ENCODE measurements around the gene LRRC4C. TPM values are rescaled to one million over a fixed set of nuclear protein-coding genes. Genes with fewer than 3 reads are reported as not detected.

LRRC4C gene
- total RNA-seq, 1 experiment from 2014 or later, result 0.13 TPM

GRCh38 chr11:41254966-41255365 lies 204.5 kb downstream of the LRRC4C start:
- H2AFZ ChIP-seq (ENCODE audit: low read length), result no peak overlapping the region
- H3K79me2 ChIP-seq (ENCODE audit: insufficient read depth, low read length), result no peaks in the 10 kb centered on the region
- no peak overlapping the region for H3K18ac ChIP-seq (ENCODE audit: insufficient read length, low read depth, low read length)
- Mint-ChIP-seq H3K27me3 (ENCODE audit: low read depth) (no peaks in the 10 kb centered on the region), H3K9me3 (peaks cover 0 to 2% of the 10 kb centered on the region in 2 experiments; a peak in 2 of 5 replicates), H3K36me3 (ENCODE audit: insufficient read depth in 1 of 3, low read depth in 3 of 3) (no peaks in the 10 kb centered on the region), H3K4me1 (no peaks in the 10 kb centered on the region), H3K4me3 (no peak overlapping the region), H3K27ac (no peak overlapping the region)
- no peak overlapping the region for H3K23ac ChIP-seq (ENCODE audit: insufficient read length, low read depth, low read length)
- H2AK5ac ChIP-seq (ENCODE audit: insufficient read length, low read length), result no peak overlapping the region
- no peak overlapping the region for H3K27ac ChIP-seq (ENCODE audit: insufficient read length, low read depth, low read length)
- H2BK5ac ChIP-seq (ENCODE audit: insufficient read length, low read length), result no peak overlapping the region
- WGBS (ENCODE audit: extremely low coverage, insufficient read length, low lambda C conversion rate), result no CpG with 5 or more reads among the region's 2 CpGs
- no peak overlapping the region for H3K4me2 ChIP-seq (ENCODE audit: insufficient read depth, insufficient read length, low read length)
- H3K56ac ChIP-seq (ENCODE audit: insufficient read length, low read depth, low read length), result no peak overlapping the region
- no peak for TF ChIP-seq CTCF (conservative IDR thresholded peaks at IDR 0.05)
- DNase-seq, result no peak
- H3K9me3 ChIP-seq (ENCODE audit: control insufficient read depth, low read depth, low read length), result no peaks in the 10 kb centered on the region
- no peak overlapping the region for H2BK12ac ChIP-seq (ENCODE audit: insufficient read length, low read depth, low read length)
- no peaks in the 10 kb centered on the region for H3K79me1 ChIP-seq (ENCODE audit: insufficient read depth, low read depth, low read length, poor library complexity, severe bottlenecking)
- H3K27me3 ChIP-seq (ENCODE audit: insufficient read depth, low read length), result no peaks in the 10 kb centered on the region
- H3K4ac ChIP-seq (ENCODE audit: low read depth, low read length), result no peak overlapping the region
- H2BK20ac ChIP-seq (ENCODE audit: low read depth, low read length, poor library complexity, severe bottlenecking), result no peak overlapping the region
- H3K23me2 ChIP-seq (ENCODE audit: insufficient read length, low read depth, low read length, poor library complexity, severe bottlenecking), result no peaks in the 10 kb centered on the region
- no peak overlapping the region for H3K9ac ChIP-seq (ENCODE audit: extremely low read depth, insufficient read length, low read length)
- no peak overlapping the region for H3K14ac ChIP-seq (ENCODE audit: insufficient read depth, low read length)
- no peak overlapping the region for H4K91ac ChIP-seq (ENCODE audit: insufficient read length, low read depth, low read length)
- no peak overlapping the region for H2BK15ac ChIP-seq (ENCODE audit: low read depth, low read length)
- H4K5ac ChIP-seq (ENCODE audit: insufficient read length, low read depth, low read length), result no peak overlapping the region
- no peak overlapping the region for H3T11ph ChIP-seq (ENCODE audit: low read length)
- H4K8ac ChIP-seq (replicated peaks; ENCODE audit: insufficient read length, low read depth, low read length), result no peak overlapping the region
- no peaks in the 10 kb centered on the region for H3K4me1 ChIP-seq (ENCODE audit: insufficient read depth, low read length)
- H4K20me1 ChIP-seq (ENCODE audit: control insufficient read depth, insufficient read depth, insufficient read length), result no peaks in the 10 kb centered on the region
- H2BK120ac ChIP-seq (ENCODE audit: low read depth, low read length, poor library complexity, severe bottlenecking), result no peak overlapping the region

Measured in H9 (cell line).